ENCODE data around the gene SYNE1.
A peak's percentile ranks its signal among the peaks of the same experiment; 100 is the strongest.

SYNE1 gene

GRCh38 chr6:152588456-152588855, 48.7 kb downstream of the SYNE1 start:
- no peak overlapping the region for H3K4me3 ChIP-seq (ENCODE audit: low read depth, low read length)
- in situ Hi-C loops (cut with HindIII; ENCODE audit: low sequenced_read_pairs) = no loop called here
- no peak for DNase-seq (ENCODE audit: low read depth)

GRCh38 chr6:152587473-152587872, 49.7 kb downstream of the SYNE1 start:
- in situ Hi-C loops (cut with HindIII; ENCODE audit: low sequenced_read_pairs) = no loop called here
- no peak overlapping the region for H3K4me3 ChIP-seq (ENCODE audit: low read depth, low read length)
- DNase-seq (ENCODE audit: low read depth) = no peak

More at GRCh38 chr6:152588456-152588855, 48.7 kb downstream of the SYNE1 start:
- TF ChIP-seq CTCF (IDR thresholded peaks at IDR 0.05; ENCODE audit: low read depth, low read length, missing control alignments) = no peak

GRCh38 chr6:152585236-152585635, 51.9 kb downstream of the SYNE1 start:
- no peak for DNase-seq (ENCODE audit: low read depth)
- H3K4me3 ChIP-seq (ENCODE audit: low read depth, low read length) = no peak overlapping the region
- TF ChIP-seq CTCF (IDR thresholded peaks at IDR 0.05; ENCODE audit: low read depth, low read length, missing control alignments) = no peak
- in situ Hi-C loops (cut with HindIII; ENCODE audit: low sequenced_read_pairs) = no loop called here

More at GRCh38 chr6:152587473-152587872, 49.7 kb downstream of the SYNE1 start:
- TF ChIP-seq CTCF (IDR thresholded peaks at IDR 0.05; ENCODE audit: low read depth, low read length, missing control alignments) = no peak

- no peak overlapping the region for H3K4me3 ChIP-seq (ENCODE audit: low read depth, low read length)
- in situ Hi-C loops (cut with HindIII; ENCODE audit: low sequenced_read_pairs) = no loop called here
- no peak for TF ChIP-seq CTCF (IDR thresholded peaks at IDR 0.05; ENCODE audit: low read depth, low read length, missing control alignments)
- no peak for DNase-seq (ENCODE audit: low read depth)
These were observed 53.3 kb downstream of the SYNE1 start for GRCh38 chr6:152583888-152584287.

- in situ Hi-C loops (cut with HindIII; ENCODE audit: low sequenced_read_pairs) = no loop called here
- DNase-seq (ENCODE audit: low read depth) = no peak
- no peak for TF ChIP-seq CTCF (IDR thresholded peaks at IDR 0.05; ENCODE audit: low read depth, low read length, missing control alignments)
These were observed 60.6 kb downstream of the SYNE1 start for GRCh38 chr6:152576525-152576924.

GRCh38 chr6:152575621-152576150, 61.5 kb downstream of the SYNE1 start:
- H3K4me3 ChIP-seq (ENCODE audit: low read depth, low read length) = no peak overlapping the region
- peak; percentile 22 for DNase-seq (ENCODE audit: low read depth)
- in situ Hi-C loops (cut with HindIII; ENCODE audit: low sequenced_read_pairs) = no loop called here
- no peak for TF ChIP-seq CTCF (IDR thresholded peaks at IDR 0.05; ENCODE audit: low read depth, low read length, missing control alignments)

More at GRCh38 chr6:152576525-152576924, 60.6 kb downstream of the SYNE1 start:
- H3K4me3 ChIP-seq (ENCODE audit: low read depth, low read length) = no peak overlapping the region
